ENCODE results near the gene AP3S2. TPM values are rescaled to one million over a fixed set of nuclear protein-coding genes. Genes with fewer than 3 reads are reported as not detected.
"Not testable (repeated sequence)": the region's sequence is repeated elsewhere in the genome, so short reads cannot be mapped to it uniquely, and the experiment has no call there.

Gene AP3S2
- total RNA-seq, 2 experiments from 2014 or later: 28.2 to 30.8 TPM

DNA sequence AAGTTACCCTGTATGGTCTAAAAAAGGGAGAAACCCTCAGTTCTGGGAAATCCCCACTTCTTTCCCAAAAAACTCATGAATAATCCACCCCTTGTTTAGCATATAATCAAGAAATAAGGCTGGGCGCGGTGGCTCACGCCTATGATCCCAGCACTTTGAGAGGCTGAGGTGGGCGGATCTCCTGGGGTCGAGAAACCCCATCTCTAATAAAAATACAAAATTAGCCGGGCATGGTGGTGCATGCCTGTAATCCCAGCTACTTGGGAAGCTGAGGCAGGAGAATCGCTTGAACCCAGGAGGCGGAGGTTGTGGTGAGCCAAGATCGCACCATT lies 111.2 kb downstream of the AP3S2 start:
- H3K4me1 Mint-ChIP-seq; ATAC-seq (ENCODE audit: low read depth); H3K4me3 Mint-ChIP-seq; DNase-seq; H3K36me3 Mint-ChIP-seq; H3K9me3 Mint-ChIP-seq; POLR2A ChIA-PET; H3K27ac Mint-ChIP-seq: not testable (repeated sequence)
- H3K27me3 Mint-ChIP-seq: peaks cover 14% of the 10 kb centered on the region

GRCh38 chr15:89781891-89782618 lies 111.7 kb downstream of the AP3S2 start:
- H3K4me1 Mint-ChIP-seq: peaks cover 6% of the 10 kb centered on the region
- no peaks in the 10 kb centered on the region for H3K36me3 Mint-ChIP-seq
- no peak for ATAC-seq (ENCODE audit: low read depth)
- no peaks in the 10 kb centered on the region for H3K9me3 Mint-ChIP-seq
- DNase-seq: no peak
- H3K27me3 Mint-ChIP-seq: peaks cover 17% of the 10 kb centered on the region
- POLR2A ChIA-PET: no interaction called here
- H3K4me3 Mint-ChIP-seq: no peak overlapping the region
- H3K27ac Mint-ChIP-seq: no peak overlapping the region

DNA sequence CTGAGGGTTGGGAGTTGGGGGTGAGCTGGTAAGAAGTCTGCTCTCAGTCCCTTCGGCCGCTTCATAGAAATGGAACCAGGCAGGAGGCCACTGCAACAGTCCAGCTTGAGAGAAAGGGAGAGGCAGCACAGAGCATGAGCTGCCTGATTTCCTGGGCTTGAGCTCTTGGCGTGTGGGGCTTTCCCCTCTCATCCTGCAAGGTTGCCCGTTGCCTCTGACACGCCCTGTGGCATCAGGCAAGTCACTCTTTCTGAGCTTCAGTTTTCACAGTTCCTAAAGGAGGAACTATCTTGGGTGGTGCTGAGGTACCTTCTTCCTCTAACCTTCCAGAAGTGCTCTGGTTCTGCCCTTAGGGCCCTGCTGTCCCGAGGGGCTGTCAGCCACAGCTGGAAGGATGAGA lies 112.7 kb downstream of the AP3S2 start:
- Mint-ChIP-seq H3K9me3 (no peaks in the 10 kb centered on the region), H3K27ac (no peak overlapping the region), H3K4me3 (no peak overlapping the region), H3K27me3 (peaks cover 18% of the 10 kb centered on the region), H3K36me3 (no peaks in the 10 kb centered on the region), H3K4me1 (peaks cover 6% of the 10 kb centered on the region)
- POLR2A ChIA-PET: no interaction called here
- ATAC-seq (ENCODE audit: low read depth) (no peak), DNase-seq (no peak)

- POLR2A ChIA-PET: no interaction called here
- DNase-seq: no peak
- H3K9me3 Mint-ChIP-seq: no peaks in the 10 kb centered on the region
- ATAC-seq (ENCODE audit: low read depth): no peak
- H3K4me3 Mint-ChIP-seq: no peak overlapping the region
- peaks cover 6% of the 10 kb centered on the region for H3K4me1 Mint-ChIP-seq
- H3K27me3 Mint-ChIP-seq: peaks cover 19% of the 10 kb centered on the region
- no peak overlapping the region for H3K27ac Mint-ChIP-seq
- no peaks in the 10 kb centered on the region for H3K36me3 Mint-ChIP-seq
Measured at GRCh38 chr15:89780601-89781000, 113.2 kb downstream of the AP3S2 start.

Small RNA genes within 50 kb of the gene (microRNA-seq; reads per million reads assigned to microRNA genes)
- 2.1 reads per million for gene MIR5009
- not detected for gene MIR5094

Other genes with a start within 250 kb of the AP3S2 start
- under 1 TPM; 0.14 to 0.20 TPM for gene KIF7, start 238.5 kb downstream of the AP3S2 start, total RNA-seq
- under 1 TPM; 0.61 to 0.79 TPM for gene PLIN1, start 214.6 kb downstream of the AP3S2 start, total RNA-seq
- 1 to 10 TPM; 3.7 to 3.8 TPM for gene PEX11A, start 203.2 kb downstream of the AP3S2 start, total RNA-seq
- not detected for gene WDR93, start 203.2 kb downstream of the AP3S2 start, total RNA-seq
- gene MESP1, start 142.7 kb downstream of the AP3S2 start, total RNA-seq: 1 to 10 TPM; 1.8 to 2.1 TPM
- gene MESP2, start 117.7 kb downstream of the AP3S2 start, total RNA-seq: not detected
- 1 to 10 TPM; 2.7 to 3.0 TPM for gene ANPEP, start 79.1 kb downstream of the AP3S2 start, total RNA-seq
- under 1 TPM; 0.06 to 0.11 TPM for gene ARPIN, start 19.0 kb upstream of the AP3S2 start, total RNA-seq
- gene ZNF710, start 107.3 kb upstream of the AP3S2 start, total RNA-seq: 10 to 100 TPM; 15.4 to 16.7 TPM
- gene IDH2, start 208.5 kb upstream of the AP3S2 start, total RNA-seq: 100 to 1,000 TPM; 233 to 260 TPM

Data from activated naive CD8-positive, alpha-beta T cell treated with anti-CD3 and anti-CD28 coated beads, Interleukin-2, amount 10 ng/mL, durations not matched to agents 7 days and 5 days (primary cell).